Measurements from ENCODE around the gene KRT35. TPM values are rescaled to one million over a fixed set of nuclear protein-coding genes. Genes with fewer than 3 reads are reported as not detected.

KRT35 gene
- total and polyA plus RNA-seq, 2 experiments from 2014 or later, result not detected

- TF ChIP-seq REST (IDR thresholded peaks at IDR 0.05; ENCODE audit: unreplicated experiment) (no peak), NANOG (IDR thresholded peaks at IDR 0.05; ENCODE audit: borderline replicate concordance) (no peak), STAT1 (IDR thresholded peaks at IDR 0.05; ENCODE audit: unreplicated experiment) (no peak), ZNF331 (CRISPR knock-in tag; IDR thresholded peaks at IDR 0.05; ENCODE audit: low read depth) (no peak), CTCF (conservative IDR thresholded peaks at IDR 0.05; ENCODE audit: low read depth in 2 of 2) (no peak)
Observed at GRCh38 chr17:41480136-41480535, 815 bp downstream of the KRT35 start (continued).

- DNase-seq (ENCODE audit: low spot score) (no peak), ATAC-seq (no peak)
- no peaks in the 10 kb centered on the region for H3K27me3 ChIP-seq (ENCODE audit: insufficient read depth)
- H3K27ac ChIP-seq (ENCODE audit: low read depth), result no peak overlapping the region
- no peak overlapping the region for H3K4me3 ChIP-seq
- H3K36me3 ChIP-seq (ENCODE audit: insufficient read depth), result no peaks in the 10 kb centered on the region
- H3K4me2 ChIP-seq, result no peak overlapping the region
- H3K79me2 ChIP-seq (replicated peaks; ENCODE audit: insufficient read depth), result no peaks in the 10 kb centered on the region
- Mint-ChIP-seq H3K27me3 (ENCODE audit: insufficient read depth, low read depth, poor library complexity) (peaks cover 4% of the 10 kb centered on the region), H3K9me3 (no peaks in the 10 kb centered on the region), H3K4me3 (no peak overlapping the region), H3K4me1 (no peaks in the 10 kb centered on the region), H3K36me3 (ENCODE audit: low read depth) (no peaks in the 10 kb centered on the region), H3K27ac (no peak overlapping the region)
- H3K9me2 ChIP-seq (ENCODE audit: insufficient read depth), result no peaks in the 10 kb centered on the region; the same call in 1 of the 2 replicates
- no peak overlapping the region for H2AFZ ChIP-seq
- H4K20me1 ChIP-seq (replicated peaks; ENCODE audit: insufficient read depth), result no peaks in the 10 kb centered on the region
- H3K4me1 ChIP-seq (ENCODE audit: insufficient read depth), result no peaks in the 10 kb centered on the region
- TF ChIP-seq JUNB (IDR thresholded peaks at IDR 0.05; ENCODE audit: unreplicated experiment) (no peak), STAT1 (IDR thresholded peaks at IDR 0.05; ENCODE audit: unreplicated experiment) (no peak)
- H3F3A ChIP-seq (replicated peaks; ENCODE audit: low read depth), result no peaks in the 10 kb centered on the region
Observed at GRCh38 chr17:41478237-41478636, 2.7 kb downstream of the KRT35 start.

GRCh38 chr17:41476866-41477815, 3.8 kb downstream of the KRT35 start:
- Mint-ChIP-seq H3K9me3 (peaks cover 3% of the 10 kb centered on the region; the same call in 1 of the 3 replicates), H3K4me1 (no peaks in the 10 kb centered on the region)
- TF ChIP-seq CTCF (conservative IDR thresholded peaks at IDR 0.05; ENCODE audit: low read depth in 2 of 2), result no peak

More at GRCh38 chr17:41476866-41477815, 3.8 kb downstream of the KRT35 start:
- Histone ChIP-seq H4K20me1 (replicated peaks; ENCODE audit: insufficient read depth) (no peaks in the 10 kb centered on the region), H2AFZ (no peak overlapping the region), H3K27ac (ENCODE audit: low read depth) (no peak overlapping the region), H3K4me3 (no peak overlapping the region), H3F3A (replicated peaks; ENCODE audit: low read depth) (no peaks in the 10 kb centered on the region), H3K27me3 (ENCODE audit: insufficient read depth) (no peaks in the 10 kb centered on the region), H3K9me2 (ENCODE audit: insufficient read depth) (no peaks in the 10 kb centered on the region; the same call in 1 of the 2 replicates), H3K79me2 (replicated peaks; ENCODE audit: insufficient read depth) (no peaks in the 10 kb centered on the region), H3K4me2 (no peak overlapping the region), H3K36me3 (ENCODE audit: insufficient read depth) (no peaks in the 10 kb centered on the region), H3K4me1 (ENCODE audit: insufficient read depth) (no peaks in the 10 kb centered on the region)
- no peak overlapping the region for H3K27ac Mint-ChIP-seq
- ATAC-seq (no peak), DNase-seq (ENCODE audit: low spot score) (no peak)
- no peaks in the 10 kb centered on the region for H3K36me3 Mint-ChIP-seq (ENCODE audit: low read depth)
- H3K4me3 Mint-ChIP-seq, result no peak overlapping the region
- peaks cover 2% of the 10 kb centered on the region for H3K27me3 Mint-ChIP-seq (ENCODE audit: insufficient read depth, low read depth, poor library complexity)

All from GM23338 (cell line).